WTC11 (cell line): ENCODE results near the gene TNS2. TPM values are rescaled to one million over a fixed set of nuclear protein-coding genes. Genes with fewer than 3 reads are reported as not detected.

Source experiments
- ATAC-seq: fragments of 200-7000 bp; cut with Tn5 transposase; 2 replicates; pipeline ENCODE4 v1.10.0; 2021; ENCODE audit warnings: mild to moderate bottlenecking, moderate library complexity
- CTCF ChIA-PET: fragments of 300-600 bp; sonication (Branson Sonifier 250); formaldehyde crosslinking; loops from one replicate; lab custom pipeline; 2021; ENCODE audit warnings: antibody characterized with exemption; lab: Charles Lee
- POLR2A ChIA-PET: fragments of 350-600 bp; sonication (Branson Sonifier 250); formaldehyde crosslinking; loops from one replicate; lab custom pipeline; 2021; ENCODE audit warnings: antibody characterized with exemption; lab: Charles Lee
- DNase-seq: peaks from one replicate; pipeline ENCODE4 v3.0.0; 2021; ENCODE audit warnings: low spot score
- H3K27ac Mint-ChIP-seq: 2 replicates; pipeline ENCODE4 v1.8.0; 2021; ENCODE audit warnings: mixed read lengths
- H3K27me3 Mint-ChIP-seq: 2 replicates; pipeline ENCODE4 v1.8.0; 2021; ENCODE audit warnings: low read depth, mild to moderate bottlenecking, moderate library complexity, mixed read lengths
- H3K36me3 Mint-ChIP-seq: 2 replicates; pipeline ENCODE4 v1.8.0; 2021; ENCODE audit warnings: mixed read lengths
- H3K4me1 Mint-ChIP-seq: 2 replicates; pipeline ENCODE4 v1.8.0; 2022; ENCODE audit warnings: mixed read lengths
- H3K4me3 Mint-ChIP-seq: 2 replicates; pipeline ENCODE4 v1.8.0; 2021; ENCODE audit warnings: mild to moderate bottlenecking, moderate library complexity, mixed read lengths
- H3K9me3 Mint-ChIP-seq: 2 replicates; pipeline ENCODE4 v1.8.0; 2021; ENCODE audit warnings: mixed read lengths
- ATF1 ChIP-seq: sonication (generic); formaldehyde crosslinking; IDR thresholded peaks from 2 replicates; pipeline ENCODE4 v1.8.1; 2023; ENCODE audit warnings: mild to moderate bottlenecking, moderate library complexity, missing genetic modification reagents
- CREB1 ChIP-seq: sonication (generic); formaldehyde crosslinking; IDR thresholded peaks from 2 replicates; pipeline ENCODE4 v1.8.0; 2023; ENCODE audit warnings: mild to moderate bottlenecking, missing genetic modification reagents
- EMX1 ChIP-seq: fragments of 250-450 bp; sonication (Bioruptor Pico); IDR thresholded peaks from 2 replicates; pipeline ENCODE4 v1.8.0; 2021; ENCODE audit warnings: mild to moderate bottlenecking
- ESRRA ChIP-seq: sonication (generic); formaldehyde crosslinking; IDR thresholded peaks from 2 replicates; pipeline ENCODE4 v1.8.1; 2022; ENCODE audit warnings: mild to moderate bottlenecking, missing genetic modification reagents, borderline replicate concordance
- GTF2I ChIP-seq: fragments of 250-450 bp; sonication (Bioruptor Pico); conservative IDR thresholded peaks from 2 replicates; pipeline ENCODE4 v1.4.0; 2021; ENCODE audit warnings: mild to moderate bottlenecking
- JAZF1 ChIP-seq: fragments of 250-450 bp; sonication (Bioruptor Pico); IDR thresholded peaks from 2 replicates; pipeline ENCODE4 v1.9.0; 2021; ENCODE audit warnings: moderate library complexity, mild to moderate bottlenecking, inconsistent platforms
- NFATC4 ChIP-seq: fragments of 250-450 bp; sonication (Bioruptor Pico); IDR thresholded peaks from 2 replicates; pipeline ENCODE4 v1.9.0; 2021; ENCODE audit warnings: mild to moderate bottlenecking
- SMAD3 ChIP-seq: sonication (generic); formaldehyde crosslinking; IDR thresholded peaks from 2 replicates; pipeline ENCODE4 v1.8.0; 2022; ENCODE audit warnings: missing genetic modification reagents, mild to moderate bottlenecking, borderline replicate concordance
- ZBTB21 ChIP-seq: sonication (generic); formaldehyde crosslinking; IDR thresholded peaks from 2 replicates; pipeline ENCODE4 v1.8.1; 2023; ENCODE audit warnings: mild to moderate bottlenecking, missing genetic modification reagents, borderline replicate concordance
- total RNA-seq: library from RNA; stranded (reverse); gene quantifications from 3 replicates; pipeline ENCODE4 v1.2.3, GENCODE V29; 2021
- TF ChIP-seq, protein P1 (sequence below): fragments of 250-450 bp; sonication (Bioruptor Pico); IDR thresholded peaks from 2 replicates; pipeline ENCODE4 v1.8.0; 2021; ENCODE audit warnings: mild to moderate bottlenecking
- TF ChIP-seq, protein P2 (sequence below): fragments of 250-450 bp; sonication (Bioruptor Pico); IDR thresholded peaks from 2 replicates; pipeline ENCODE4 v1.9.0; 2021; ENCODE audit warnings: mild to moderate bottlenecking
- TF ChIP-seq, protein P3 (sequence below): sonication (generic); formaldehyde crosslinking; IDR thresholded peaks from 2 replicates; pipeline ENCODE4 v1.8.0; 2022; ENCODE audit warnings: mild to moderate bottlenecking, missing genetic modification reagents
- TF ChIP-seq, protein P4 (sequence below): sonication (generic); formaldehyde crosslinking; IDR thresholded peaks from 2 replicates; pipeline ENCODE4 v1.8.1; 2022; ENCODE audit warnings: low read depth, mild to moderate bottlenecking, moderate library complexity, missing genetic modification reagents, borderline replicate concordance
- TF ChIP-seq, protein P5 (sequence below): sonication (generic); formaldehyde crosslinking; IDR thresholded peaks from 2 replicates; pipeline ENCODE4 v1.8.1; 2023; ENCODE audit warnings: mild to moderate bottlenecking, moderate library complexity, missing genetic modification reagents
- TF ChIP-seq, protein P6 (sequence below): sonication (generic); formaldehyde crosslinking; IDR thresholded peaks from 2 replicates; pipeline ENCODE4 v1.8.1; 2022; ENCODE audit warnings: missing genetic modification reagents, borderline replicate concordance
- TF ChIP-seq, protein P7 (sequence below): sonication (generic); formaldehyde crosslinking; conservative IDR thresholded peaks from 2 replicates; pipeline ENCODE4 v1.8.1; 2022; ENCODE audit warnings: mild to moderate bottlenecking, missing genetic modification reagents
- TF ChIP-seq, protein P8 (sequence below): sonication (generic); formaldehyde crosslinking; IDR thresholded peaks from 2 replicates; pipeline ENCODE4 v1.8.1; 2023; ENCODE audit warnings: mild to moderate bottlenecking, missing genetic modification reagents
- TF ChIP-seq, protein P9 (sequence below): fragments of 250-450 bp; sonication (Bioruptor Pico); IDR thresholded peaks from 2 replicates; pipeline ENCODE4 v1.9.0; 2021; ENCODE audit warnings: mild to moderate bottlenecking

The TNS2 gene
- total RNA-seq, 1 experiment from 2014 or later: 7.7 TPM

DNA sequence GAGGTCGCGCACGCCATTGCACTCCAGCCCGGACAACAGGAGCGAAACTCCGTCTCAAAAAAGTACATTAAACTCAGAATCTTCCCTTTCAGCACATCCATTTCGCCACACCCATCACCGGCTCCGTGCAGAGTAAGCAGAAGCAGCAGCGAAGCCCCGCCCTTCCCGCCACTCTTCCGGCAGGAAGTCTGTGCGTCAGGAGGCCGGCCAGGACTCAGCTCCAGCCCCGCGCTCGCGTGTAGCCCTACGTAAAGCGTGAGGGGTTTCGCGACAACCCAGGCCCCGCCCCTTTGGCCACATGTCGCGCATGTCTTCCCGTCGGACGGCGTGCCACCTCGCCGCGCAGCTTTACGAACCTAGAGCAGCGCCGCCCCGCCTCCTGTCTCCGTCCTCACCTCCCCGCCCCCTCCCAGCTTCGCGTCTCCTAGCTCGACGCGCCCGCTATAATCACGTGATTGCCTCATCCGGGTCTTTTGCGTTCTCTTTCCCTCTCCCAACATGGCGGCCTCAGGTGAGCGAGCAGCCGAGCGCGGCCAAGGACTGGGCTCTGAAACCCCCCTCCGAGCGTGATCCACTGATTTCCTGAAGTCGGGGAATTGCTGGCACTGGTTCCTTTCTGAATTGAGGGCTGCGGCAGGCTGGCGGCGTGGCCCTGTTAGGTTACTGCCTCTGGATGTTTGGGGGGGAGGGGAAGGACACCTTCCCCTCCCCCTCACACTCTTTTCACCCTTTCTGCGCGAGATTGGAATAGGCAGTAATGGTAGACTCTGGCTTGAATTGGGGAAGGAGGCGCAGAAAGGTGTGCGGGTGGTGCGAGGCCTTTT, 43.7 kb upstream of the TNS2 start, which contains the start of gene EIF4B (continued):
- peak; percentile 47; the same call in 1 of the 2 replicates for TF ChIP-seq ESRRA (CRISPR knock-in tag)
- TF ChIP-seq, protein P1, sequence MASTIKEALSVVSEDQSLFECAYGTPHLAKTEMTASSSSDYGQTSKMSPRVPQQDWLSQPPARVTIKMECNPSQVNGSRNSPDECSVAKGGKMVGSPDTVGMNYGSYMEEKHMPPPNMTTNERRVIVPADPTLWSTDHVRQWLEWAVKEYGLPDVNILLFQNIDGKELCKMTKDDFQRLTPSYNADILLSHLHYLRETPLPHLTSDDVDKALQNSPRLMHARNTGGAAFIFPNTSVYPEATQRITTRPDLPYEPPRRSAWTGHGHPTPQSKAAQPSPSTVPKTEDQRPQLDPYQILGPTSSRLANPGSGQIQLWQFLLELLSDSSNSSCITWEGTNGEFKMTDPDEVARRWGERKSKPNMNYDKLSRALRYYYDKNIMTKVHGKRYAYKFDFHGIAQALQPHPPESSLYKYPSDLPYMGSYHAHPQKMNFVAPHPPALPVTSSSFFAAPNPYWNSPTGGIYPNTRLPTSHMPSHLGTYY (CRISPR knock-in tag): peak; percentile 33; the same call in 1 of the 2 replicates
- TF ChIP-seq, protein P2, sequence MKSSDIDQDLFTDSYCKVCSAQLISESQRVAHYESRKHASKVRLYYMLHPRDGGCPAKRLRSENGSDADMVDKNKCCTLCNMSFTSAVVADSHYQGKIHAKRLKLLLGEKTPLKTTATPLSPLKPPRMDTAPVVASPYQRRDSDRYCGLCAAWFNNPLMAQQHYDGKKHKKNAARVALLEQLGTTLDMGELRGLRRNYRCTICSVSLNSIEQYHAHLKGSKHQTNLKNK (CRISPR knock-in tag): no peak
- 0 out of 2 replicates have a peak, but pooled peaks have one; percentile 46 for TF ChIP-seq SMAD3 (CRISPR knock-in tag)
- TF ChIP-seq, protein P3, sequence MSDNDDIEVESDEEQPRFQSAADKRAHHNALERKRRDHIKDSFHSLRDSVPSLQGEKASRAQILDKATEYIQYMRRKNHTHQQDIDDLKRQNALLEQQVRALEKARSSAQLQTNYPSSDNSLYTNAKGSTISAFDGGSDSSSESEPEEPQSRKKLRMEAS (CRISPR knock-in tag): peak; percentile 87
- no peak for TF ChIP-seq ZBTB21
- TF ChIP-seq JAZF1 (CRISPR knock-in tag): no peak
- TF ChIP-seq, protein P4, sequence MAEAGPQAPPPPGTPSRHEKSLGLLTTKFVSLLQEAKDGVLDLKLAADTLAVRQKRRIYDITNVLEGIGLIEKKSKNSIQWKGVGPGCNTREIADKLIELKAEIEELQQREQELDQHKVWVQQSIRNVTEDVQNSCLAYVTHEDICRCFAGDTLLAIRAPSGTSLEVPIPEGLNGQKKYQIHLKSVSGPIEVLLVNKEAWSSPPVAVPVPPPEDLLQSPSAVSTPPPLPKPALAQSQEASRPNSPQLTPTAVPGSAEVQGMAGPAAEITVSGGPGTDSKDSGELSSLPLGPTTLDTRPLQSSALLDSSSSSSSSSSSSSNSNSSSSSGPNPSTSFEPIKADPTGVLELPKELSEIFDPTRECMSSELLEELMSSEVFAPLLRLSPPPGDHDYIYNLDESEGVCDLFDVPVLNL: no peak
- no peak for TF ChIP-seq GTF2I (CRISPR knock-in tag)
- no peak for TF ChIP-seq NFATC4 (CRISPR knock-in tag)
- TF ChIP-seq, protein P5, sequence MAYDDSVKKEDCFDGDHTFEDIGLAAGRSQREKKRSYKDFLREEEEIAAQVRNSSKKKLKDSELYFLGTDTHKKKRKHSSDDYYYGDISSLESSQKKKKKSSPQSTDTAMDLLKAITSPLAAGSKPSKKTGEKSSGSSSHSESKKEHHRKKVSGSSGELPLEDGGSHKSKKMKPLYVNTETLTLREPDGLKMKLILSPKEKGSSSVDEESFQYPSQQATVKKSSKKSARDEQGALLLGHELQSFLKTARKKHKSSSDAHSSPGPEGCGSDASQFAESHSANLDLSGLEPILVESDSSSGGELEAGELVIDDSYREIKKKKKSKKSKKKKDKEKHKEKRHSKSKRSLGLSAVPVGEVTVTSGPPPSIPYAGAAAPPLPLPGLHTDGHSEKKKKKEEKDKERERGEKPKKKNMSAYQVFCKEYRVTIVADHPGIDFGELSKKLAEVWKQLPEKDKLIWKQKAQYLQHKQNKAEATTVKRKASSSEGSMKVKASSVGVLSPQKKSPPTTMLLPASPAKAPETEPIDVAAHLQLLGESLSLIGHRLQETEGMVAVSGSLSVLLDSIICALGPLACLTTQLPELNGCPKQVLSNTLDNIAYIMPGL (CRISPR knock-in tag): no peak; the same call in 1 of the 2 replicates
- TF ChIP-seq ATF1 (CRISPR knock-in tag): no peak
- TF ChIP-seq, protein P6, sequence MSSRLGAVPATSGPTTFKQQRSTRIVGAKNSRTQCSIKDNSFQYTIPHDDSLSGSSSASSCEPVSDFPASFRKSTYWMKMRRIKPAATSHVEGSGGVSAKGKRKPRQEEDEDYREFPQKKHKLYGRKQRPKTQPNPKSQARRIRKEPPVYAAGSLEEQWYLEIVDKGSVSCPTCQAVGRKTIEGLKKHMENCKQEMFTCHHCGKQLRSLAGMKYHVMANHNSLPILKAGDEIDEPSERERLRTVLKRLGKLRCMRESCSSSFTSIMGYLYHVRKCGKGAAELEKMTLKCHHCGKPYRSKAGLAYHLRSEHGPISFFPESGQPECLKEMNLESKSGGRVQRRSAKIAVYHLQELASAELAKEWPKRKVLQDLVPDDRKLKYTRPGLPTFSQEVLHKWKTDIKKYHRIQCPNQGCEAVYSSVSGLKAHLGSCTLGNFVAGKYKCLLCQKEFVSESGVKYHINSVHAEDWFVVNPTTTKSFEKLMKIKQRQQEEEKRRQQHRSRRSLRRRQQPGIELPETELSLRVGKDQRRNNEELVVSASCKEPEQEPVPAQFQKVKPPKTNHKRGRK: no peak

DNA sequence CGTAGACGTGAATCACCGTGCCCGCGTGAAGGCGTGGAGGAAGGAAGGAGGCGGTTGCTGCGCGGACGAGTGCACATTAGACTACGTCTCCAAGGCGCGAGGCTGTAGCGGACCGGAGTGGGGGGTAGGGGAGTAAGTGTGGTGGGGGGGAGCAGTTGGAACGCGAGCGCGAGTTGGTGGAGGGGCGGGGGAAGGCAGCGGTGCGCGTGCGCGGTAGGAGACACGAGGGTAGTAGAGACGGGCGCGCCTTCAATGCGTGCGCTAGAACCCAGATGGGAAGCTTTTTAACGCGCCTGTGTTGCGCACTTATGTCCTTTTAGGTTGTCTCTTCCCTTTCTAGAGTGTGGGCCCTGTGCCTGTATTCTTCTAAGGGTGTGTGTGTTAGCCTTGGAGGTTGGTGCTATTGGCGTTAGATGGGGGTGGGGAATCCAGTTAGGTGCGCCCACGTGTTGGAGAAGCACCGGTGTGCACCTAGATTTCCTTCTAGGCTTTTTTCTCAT, 43.0 kb upstream of the TNS2 start:
- H3K4me3 Mint-ChIP-seq: peak overlapping the region; percentile 99
- ChIA-PET CTCF (interaction anchor here (0.6 to 2.5 kb wide), 11 partner anchors 26 to 887 kb away, joined by 3 to 26 read pairs (median 4); partner anchors contain the start of gene TARBP2), POLR2A (interaction anchor here (0.6 to 1.9 kb wide), 12 partner anchors 26 to 974 kb away, joined by 3 to 13 read pairs (median 4); partner anchors contain the start of genes KRT18 and SPRYD3)
- H3K27me3 Mint-ChIP-seq: no peaks in the 10 kb centered on the region
- H3K36me3 Mint-ChIP-seq: peaks cover 46% of the 10 kb centered on the region
- peak; percentile 5 for ATAC-seq
- H3K9me3 Mint-ChIP-seq: no peaks in the 10 kb centered on the region
- H3K4me1 Mint-ChIP-seq: peaks cover 57% of the 10 kb centered on the region
- H3K27ac Mint-ChIP-seq: peak overlapping the region; percentile 100
- peak; percentile 76 for DNase-seq
- TF ChIP-seq, protein P7, sequence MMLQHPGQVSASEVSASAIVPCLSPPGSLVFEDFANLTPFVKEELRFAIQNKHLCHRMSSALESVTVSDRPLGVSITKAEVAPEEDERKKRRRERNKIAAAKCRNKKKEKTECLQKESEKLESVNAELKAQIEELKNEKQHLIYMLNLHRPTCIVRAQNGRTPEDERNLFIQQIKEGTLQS (CRISPR knock-in tag): no peak
- TF ChIP-seq, protein P8, sequence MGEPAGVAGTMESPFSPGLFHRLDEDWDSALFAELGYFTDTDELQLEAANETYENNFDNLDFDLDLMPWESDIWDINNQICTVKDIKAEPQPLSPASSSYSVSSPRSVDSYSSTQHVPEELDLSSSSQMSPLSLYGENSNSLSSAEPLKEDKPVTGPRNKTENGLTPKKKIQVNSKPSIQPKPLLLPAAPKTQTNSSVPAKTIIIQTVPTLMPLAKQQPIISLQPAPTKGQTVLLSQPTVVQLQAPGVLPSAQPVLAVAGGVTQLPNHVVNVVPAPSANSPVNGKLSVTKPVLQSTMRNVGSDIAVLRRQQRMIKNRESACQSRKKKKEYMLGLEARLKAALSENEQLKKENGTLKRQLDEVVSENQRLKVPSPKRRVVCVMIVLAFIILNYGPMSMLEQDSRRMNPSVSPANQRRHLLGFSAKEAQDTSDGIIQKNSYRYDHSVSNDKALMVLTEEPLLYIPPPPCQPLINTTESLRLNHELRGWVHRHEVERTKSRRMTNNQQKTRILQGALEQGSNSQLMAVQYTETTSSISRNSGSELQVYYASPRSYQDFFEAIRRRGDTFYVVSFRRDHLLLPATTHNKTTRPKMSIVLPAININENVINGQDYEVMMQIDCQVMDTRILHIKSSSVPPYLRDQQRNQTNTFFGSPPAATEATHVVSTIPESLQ: no peak
- peak; percentile 21; the same call in 1 of the 2 replicates for TF ChIP-seq NFATC4 (CRISPR knock-in tag)
- TF ChIP-seq, protein P9, sequence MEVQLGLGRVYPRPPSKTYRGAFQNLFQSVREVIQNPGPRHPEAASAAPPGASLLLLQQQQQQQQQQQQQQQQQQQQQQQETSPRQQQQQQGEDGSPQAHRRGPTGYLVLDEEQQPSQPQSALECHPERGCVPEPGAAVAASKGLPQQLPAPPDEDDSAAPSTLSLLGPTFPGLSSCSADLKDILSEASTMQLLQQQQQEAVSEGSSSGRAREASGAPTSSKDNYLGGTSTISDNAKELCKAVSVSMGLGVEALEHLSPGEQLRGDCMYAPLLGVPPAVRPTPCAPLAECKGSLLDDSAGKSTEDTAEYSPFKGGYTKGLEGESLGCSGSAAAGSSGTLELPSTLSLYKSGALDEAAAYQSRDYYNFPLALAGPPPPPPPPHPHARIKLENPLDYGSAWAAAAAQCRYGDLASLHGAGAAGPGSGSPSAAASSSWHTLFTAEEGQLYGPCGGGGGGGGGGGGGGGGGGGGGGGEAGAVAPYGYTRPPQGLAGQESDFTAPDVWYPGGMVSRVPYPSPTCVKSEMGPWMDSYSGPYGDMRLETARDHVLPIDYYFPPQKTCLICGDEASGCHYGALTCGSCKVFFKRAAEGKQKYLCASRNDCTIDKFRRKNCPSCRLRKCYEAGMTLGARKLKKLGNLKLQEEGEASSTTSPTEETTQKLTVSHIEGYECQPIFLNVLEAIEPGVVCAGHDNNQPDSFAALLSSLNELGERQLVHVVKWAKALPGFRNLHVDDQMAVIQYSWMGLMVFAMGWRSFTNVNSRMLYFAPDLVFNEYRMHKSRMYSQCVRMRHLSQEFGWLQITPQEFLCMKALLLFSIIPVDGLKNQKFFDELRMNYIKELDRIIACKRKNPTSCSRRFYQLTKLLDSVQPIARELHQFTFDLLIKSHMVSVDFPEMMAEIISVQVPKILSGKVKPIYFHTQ (CRISPR knock-in tag): peak; percentile 73; the same call in 1 of the 2 replicates
- TF ChIP-seq EMX1 (CRISPR knock-in tag): peak; percentile 28; the same call in 1 of the 2 replicates
- TF ChIP-seq CREB1 (CRISPR knock-in tag): 0 out of 2 replicates have a peak, but pooled peaks have one; percentile 25
